HCT116 (cell line): ENCODE results near the gene CPN2. TPM values are rescaled to one million over a fixed set of nuclear protein-coding genes. Genes with fewer than 3 reads are reported as not detected.

ENCODE experiments used
- ATAC-seq: fragments of 200-7000 bp; cut with Tn5 transposase; 2 replicates; pipeline ENCODE4 v1.9.1; 2020; ENCODE audit warnings: mild to moderate bottlenecking, moderate library complexity
- BruUV-seq: library from RNA; stranded (reverse); fragments of 400-500 nt; replicated peaks from 2 replicates; lab custom pipeline; 2021; lab: Mats Ljungman, UMichigan
- CTCF ChIA-PET: fragments of 300-600 bp; sonication (Branson Sonifier 250); formaldehyde crosslinking; loops from one replicate; lab custom pipeline; 2021; ENCODE audit warnings: antibody characterized with exemption; lab: Charles Lee
- POLR2A ChIA-PET: fragments of 300-600, 350-600 bp; sonication (Branson Sonifier 250); formaldehyde crosslinking; loops from one replicate; lab custom pipeline; 2021; ENCODE audit warnings: antibody characterized with exemption; lab: Charles Lee
- RAD21 ChIA-PET, 2 experiments: fragments of 300-600 bp; sonication (Branson Sonifier 250); formaldehyde crosslinking; loops; one replicate each; lab custom pipeline; 2023; ENCODE audit warnings: low total read pairs in 2 of 2; ENCODE audit not compliant: uncharacterized antibody in 2 of 2, unreplicated experiment in 2 of 2, low non-redundant PET in 1 of 2; lab: Charles Lee
- DNase-seq: peaks from one replicate; pipeline ENCODE4 v3.0.0-alpha.2; 2010; ENCODE audit warnings: low read depth, low spot score
- H2AFZ ChIP-seq: fragments of 200-600 bp; shearing (Covaris generic), sonication (generic); 2 replicates; pipeline ENCODE4 v1.6.1; 2017; ENCODE audit warnings: low read depth, mixed run types, mixed read lengths, antibody characterized with exemption, low read length; ENCODE audit not compliant: poor library complexity, severe bottlenecking
- H3K27ac ChIP-seq: 2 replicates; pipeline ENCODE4 v1.5.1; 2012; ENCODE audit warnings: low read depth, low read length
- H3K27me3 ChIP-seq: fragments of 200-600 bp; sonication (generic); 2 replicates; pipeline ENCODE4 v1.6.1; 2016; ENCODE audit warnings: mixed run types, low read length, mixed read lengths; ENCODE audit not compliant: insufficient read depth
- H3K36me3 ChIP-seq, 2 experiments: fragments of 200-500 bp in 1 of 2; fragments of 200-600 bp in 1 of 2; sonication (Bioruptor generic) in 1 of 2; sonication (generic) in 1 of 2; 2 replicates each; pipeline versions ENCODE4 v1.5.1 to v1.6.1; 2014 to 2016; ENCODE audit warnings: low read length in 2 of 2, inconsistent platforms in 1 of 2, mixed read lengths in 1 of 2, mixed run types in 1 of 2; ENCODE audit not compliant: insufficient read depth in 2 of 2, control insufficient read depth in 1 of 2
- H3K4me1 ChIP-seq, 2 experiments: fragments of 200-600 bp in 1 of 2; sonication (generic) in 1 of 2; 2 replicates each; pipeline versions ENCODE4 v1.5.1 to v1.6.1; 2012 to 2017; ENCODE audit warnings: low read length in 2 of 2, inconsistent platforms in 1 of 2, mild to moderate bottlenecking in 1 of 2, mixed read lengths in 1 of 2, mixed run types in 1 of 2, moderate library complexity in 1 of 2; ENCODE audit not compliant: insufficient read depth in 2 of 2, control insufficient read depth in 1 of 2
- H3K4me2 ChIP-seq: fragments of 200-600 bp; sonication (generic); 2 replicates; pipeline ENCODE4 v1.6.1; 2017; ENCODE audit warnings: mixed run types, low read length, mixed read lengths
- H3K4me3 ChIP-seq, 2 experiments: fragments of 200-600 bp in 1 of 2; sonication (generic) in 1 of 2; replicated peaks in 1 of 2; 2 replicates each; pipeline ENCODE4 v1.5.1; 2011 to 2016; ENCODE audit warnings: low read length in 2 of 2, control low read depth in 1 of 2, low read depth in 1 of 2, mild to moderate bottlenecking in 1 of 2, mixed read lengths in 1 of 2, mixed run types in 1 of 2
- H3K79me2 ChIP-seq: fragments of 200-600 bp; sonication (generic); 2 replicates; pipeline ENCODE4 v1.6.1; 2017; ENCODE audit warnings: mild to moderate bottlenecking, mixed run types, low read length, moderate library complexity, mixed read lengths; ENCODE audit not compliant: insufficient read depth
- H3K9ac ChIP-seq: fragments of 200-600 bp; sonication (generic); 2 replicates; pipeline ENCODE4 v1.6.1; 2016; ENCODE audit warnings: low read length, mixed read lengths
- H3K9me2 ChIP-seq: fragments of 200-600 bp; sonication (generic), shearing (Covaris generic); 2 replicates; pipeline ENCODE4 v1.6.1; 2017; ENCODE audit warnings: mixed run types, mild to moderate bottlenecking, moderate library complexity; ENCODE audit not compliant: insufficient read depth
- H3K9me3 ChIP-seq, 2 experiments: fragments of 200-500 bp in 1 of 2; fragments of 200-600 bp in 1 of 2; sonication (Bioruptor generic) in 1 of 2; sonication (generic) in 1 of 2; 2 replicates each; pipeline ENCODE4 v1.6.1; 2014 to 2017; ENCODE audit warnings: low read length in 2 of 2, mixed read lengths in 2 of 2, inconsistent platforms in 1 of 2, low read depth in 1 of 2, mild to moderate bottlenecking in 1 of 2, mixed run types in 1 of 2, moderate library complexity in 1 of 2; ENCODE audit not compliant: control insufficient read depth in 1 of 2, insufficient read depth in 1 of 2
- H4K20me1 ChIP-seq: fragments of 200-600 bp; sonication (generic), shearing (Covaris generic); 2 replicates; pipeline ENCODE4 v1.6.1; 2017; ENCODE audit warnings: mixed run types, mild to moderate bottlenecking, moderate library complexity; ENCODE audit not compliant: insufficient read depth
- ATF3 ChIP-seq: IDR thresholded peaks from 2 replicates; pipeline ENCODE4 v1.6.1; 2012
- CEBPB ChIP-seq: IDR thresholded peaks from 2 replicates; pipeline ENCODE4 v1.6.1; 2012; ENCODE audit warnings: low read depth
- CTCF ChIP-seq, 3 experiments: fragments of 200-600 bp in 1 of 3; sonication (generic) in 1 of 3; IDR thresholded peaks in 2 of 3; conservative IDR thresholded peaks in 1 of 3; 2 replicates each; pipeline ENCODE4 v1.5.1; 2012 to 2017; ENCODE audit warnings: low read depth in 2 of 3, low read length in 2 of 3, antibody characterized with exemption in 1 of 3, borderline replicate concordance in 1 of 3, control low read depth in 1 of 3, mild to moderate bottlenecking in 1 of 3, mixed read lengths in 1 of 3, mixed run types in 1 of 3, moderate library complexity in 1 of 3; ENCODE audit not compliant: insufficient read depth in 1 of 3
- EZH2 ChIP-seq: fragments of 200-600 bp; sonication (generic); IDR thresholded peaks from 2 replicates; pipeline ENCODE4 v1.6.1; 2017; ENCODE audit warnings: antibody characterized with exemption, mixed run types
- JUND ChIP-seq: IDR thresholded peaks from 2 replicates; pipeline ENCODE4 v1.6.1; 2012
- POLR2A ChIP-seq: IDR thresholded peaks from 2 replicates; pipeline ENCODE4 v1.7.0; 2011; ENCODE audit warnings: borderline replicate concordance; ENCODE audit not compliant: insufficient read depth, insufficient read length; ENCODE audit errors: extremely low read depth
- RAD21 ChIP-seq: IDR thresholded peaks from 2 replicates; pipeline ENCODE4 v1.6.1; 2012; ENCODE audit warnings: low read depth, mild to moderate bottlenecking
- SIN3A ChIP-seq: IDR thresholded peaks from 2 replicates; pipeline ENCODE4 v1.6.1; 2012; ENCODE audit warnings: low read depth
- YY1 ChIP-seq: IDR thresholded peaks from 2 replicates; pipeline ENCODE4 v1.6.1; 2011; ENCODE audit warnings: low read length, low read depth, moderate library complexity, mild to moderate bottlenecking; ENCODE audit not compliant: insufficient replicate concordance; ENCODE audit errors: extremely low read depth
- ZBTB33 ChIP-seq: IDR thresholded peaks from 2 replicates; pipeline ENCODE4 v1.6.1; 2011; ENCODE audit warnings: mild to moderate bottlenecking, low read length, moderate library complexity; ENCODE audit not compliant: insufficient replicate concordance; ENCODE audit errors: extremely low read depth
- ZNF274 ChIP-seq: fragments of 200-500 bp; sonication (Bioruptor generic); IDR thresholded peaks from 2 replicates; pipeline ENCODE4 v1.6.1; 2014; ENCODE audit warnings: mild to moderate bottlenecking, low read depth, low read length, inconsistent platforms
- intact Hi-C: fragments of 100-400 bp; cut with micrococcal nuclease; formaldehyde crosslinking; loops from 2 replicates; pipeline ENCODE4 v1.10.0; 2022
- total RNA-seq: library from RNA; stranded (reverse); gene quantifications from one replicate; pipeline ENCODE4 v1.2.1, GENCODE V29; 2021; ENCODE audit not compliant: unreplicated experiment

The CPN2 gene
- total RNA-seq, 1 experiment from 2014 or later = not detected

GRCh38 chr3:194320100-194320499, 31.0 kb downstream of the CPN2 start:
- Histone ChIP-seq H3K9me3 (no peaks in the 10 kb centered on the region), H3K27me3 (no peaks in the 10 kb centered on the region)
- POLR2A ChIA-PET = no interaction called here
- TF ChIP-seq ZNF274 (no peak), EZH2 (no peak), RAD21 (no peak), POLR2A (no peak), CEBPB (no peak), ZBTB33 (no peak), CTCF (IDR thresholded peaks at IDR 0.05 in 2 of 3, conservative IDR thresholded peaks at IDR 0.05 in 1 of 3; ENCODE audit: borderline replicate concordance in 1 of 3, insufficient read depth in 1 of 3, low read depth in 2 of 3, low read length in 2 of 3) (no peak), YY1 (no peak), ATF3 (no peak), SIN3A (no peak), JUND (no peak)
- TF ChIP-seq, all 23 proteins: peak for 0
- H3K4me3 ChIP-seq = no peak overlapping the region
- no peak overlapping the region for H2AFZ ChIP-seq
- no TSS peak for BruUV-seq
- H3K36me3 ChIP-seq = no peaks in the 10 kb centered on the region
- H3K9ac ChIP-seq = no peak overlapping the region
- DNase-seq (no peak), ATAC-seq (no peak)
- H3K27ac ChIP-seq = no peak overlapping the region
- peaks cover 37 to 83% of the 10 kb centered on the region in 2 experiments for H3K4me1 ChIP-seq
- RAD21 ChIA-PET = no interaction called here
- no peaks in the 10 kb centered on the region for H4K20me1 ChIP-seq
- intact Hi-C loops = loop anchor here (5.0 kb wide), 1 partner anchor 448 kb away; no protein-coding TSS in a partner anchor
- H3K9me2 ChIP-seq = no peaks in the 10 kb centered on the region
- CTCF ChIA-PET = no interaction called here
- H3K4me2 ChIP-seq = peak overlapping the region; percentile 96; the same call in 1 of the 2 replicates
- H3K79me2 ChIP-seq = peaks cover 18% of the 10 kb centered on the region; the same call in 1 of the 2 replicates
